IMR-90 (cell line): ENCODE results near the gene KHDRBS1. TPM values are rescaled to one million over a fixed set of nuclear protein-coding genes. Genes with fewer than 3 reads are reported as not detected.

Source experiments
- ATAC-seq: fragments of 200-7000 bp; cut with Tn5 transposase; 2 replicates; pipeline ENCODE4 v1.9.1; 2020; ENCODE audit warnings: low read depth, mild to moderate bottlenecking, moderate library complexity
- BruUV-seq: library from RNA; stranded (reverse); fragments of 400-500 nt; replicated peaks from 2 replicates; lab custom pipeline; 2021; lab: Mats Ljungman, UMichigan
- CTCF ChIA-PET: fragments of 300-600 bp; formaldehyde crosslinking; extraction: SDS; loops from one replicate; lab custom pipeline; 2021; ENCODE audit warnings: antibody characterized with exemption; lab: Yijun Ruan, JAX
- POLR2A ChIA-PET: fragments of 300-600 bp; sonication (Branson Sonifier 250); formaldehyde crosslinking; loops from one replicate; lab custom pipeline; 2022; ENCODE audit warnings: antibody characterized with exemption; ENCODE audit not compliant: unreplicated experiment; lab: Charles Lee
- DNase-seq: peaks from one replicate; pipeline ENCODE4 v3.0.0; 2013
- H2AFZ ChIP-seq: replicated peaks from 2 replicates; pipeline ENCODE3; 2013; ENCODE audit warnings: low read length, mild to moderate bottlenecking; ENCODE audit not compliant: poor library complexity
- H2AK5ac ChIP-seq: 2 replicates; pipeline ENCODE4 v1.6.1; 2013; ENCODE audit warnings: low read depth, low read length, inconsistent platforms
- H2AK9ac ChIP-seq: replicated peaks from 2 replicates; pipeline ENCODE3; 2013; ENCODE audit warnings: mild to moderate bottlenecking, low read depth, low read length, moderate library complexity; ENCODE audit not compliant: poor library complexity
- H2BK120ac ChIP-seq: 2 replicates; pipeline ENCODE4 v1.6.1; 2013; ENCODE audit warnings: low read depth, low read length, inconsistent platforms
- H2BK15ac ChIP-seq: 3 replicates; pipeline ENCODE4 v1.6.1; 2013; ENCODE audit warnings: low read depth, low read length, inconsistent platforms
- H2BK20ac ChIP-seq: 2 replicates; pipeline ENCODE4 v1.6.1; 2013; ENCODE audit warnings: low read depth, mild to moderate bottlenecking, inconsistent platforms, low read length, moderate library complexity
- H2BK5ac ChIP-seq: 2 replicates; pipeline ENCODE4 v1.6.1; 2013; ENCODE audit warnings: mild to moderate bottlenecking, low read depth, low read length, inconsistent platforms; ENCODE audit not compliant: poor library complexity, severe bottlenecking
- H3K14ac ChIP-seq: replicated peaks from 2 replicates; pipeline ENCODE4 v1.6.1; 2013; ENCODE audit warnings: low read depth, low read length, inconsistent platforms
- H3K18ac ChIP-seq: 2 replicates; pipeline ENCODE4 v1.6.1; 2013; ENCODE audit warnings: low read depth, low read length, control low read depth
- H3K23ac ChIP-seq: 2 replicates; pipeline ENCODE4 v1.6.1; 2013; ENCODE audit warnings: low read depth, low read length, inconsistent platforms
- H3K27ac ChIP-seq: 2 replicates; pipeline ENCODE4 v1.5.1; 2013; ENCODE audit warnings: mild to moderate bottlenecking, control low read depth, low read length; ENCODE audit not compliant: insufficient read depth
- H3K27me3 ChIP-seq: 2 replicates; pipeline ENCODE4 v1.6.1; 2013; ENCODE audit warnings: low read length; ENCODE audit not compliant: control insufficient read depth, insufficient read depth
- H3K36me3 ChIP-seq: 2 replicates; pipeline ENCODE4 v1.6.1; 2013; ENCODE audit warnings: low read length, mixed read lengths; ENCODE audit not compliant: control insufficient read depth, insufficient read depth
- H3K4ac ChIP-seq: 2 replicates; pipeline ENCODE4 v1.6.1; 2013; ENCODE audit warnings: low read depth, low read length, inconsistent platforms
- H3K4me1 ChIP-seq: 2 replicates; pipeline ENCODE4 v1.6.1; 2013; ENCODE audit warnings: low read length, mixed read lengths; ENCODE audit not compliant: control insufficient read depth, insufficient read depth
- H3K4me2 ChIP-seq: 2 replicates; pipeline ENCODE4 v1.6.1; 2013; ENCODE audit warnings: low read depth, mild to moderate bottlenecking, control low read depth, low read length, moderate library complexity
- H3K4me3 ChIP-seq: 2 replicates; pipeline ENCODE4 v1.5.1; 2013; ENCODE audit warnings: low read depth, mild to moderate bottlenecking, control low read depth, low read length, moderate library complexity; ENCODE audit not compliant: insufficient read depth
- H3K56ac ChIP-seq: 2 replicates; pipeline ENCODE4 v1.6.1; 2013; ENCODE audit warnings: low read length, inconsistent platforms; ENCODE audit not compliant: insufficient read depth; ENCODE audit errors: extremely low read depth
- H3K79me1 ChIP-seq, 2 experiments: 2 replicates each; pipeline ENCODE4 v1.6.1; 2013; ENCODE audit warnings: low read length in 2 of 2, inconsistent platforms in 1 of 2, low read depth in 1 of 2
- H3K9ac ChIP-seq: 2 replicates; pipeline ENCODE4 v1.6.1; 2013; ENCODE audit warnings: low read depth, low read length, control low read depth
- H3K9me1 ChIP-seq: 2 replicates; pipeline ENCODE4 v1.6.1; 2013; ENCODE audit warnings: low read length, inconsistent platforms; ENCODE audit not compliant: insufficient read depth
- H3K9me3 ChIP-seq: 2 replicates; pipeline ENCODE4 v1.6.1; 2013; ENCODE audit warnings: low read length; ENCODE audit not compliant: control insufficient read depth, insufficient read depth
- H4K20me1 ChIP-seq: 2 replicates; pipeline ENCODE4 v1.6.1; 2013; ENCODE audit warnings: low read length, inconsistent platforms; ENCODE audit not compliant: insufficient read depth
- H4K5ac ChIP-seq: 2 replicates; pipeline ENCODE4 v1.6.1; 2013; ENCODE audit warnings: mild to moderate bottlenecking, low read depth, low read length, control low read depth
- H4K8ac ChIP-seq, 2 experiments: 2 replicates each; pipeline ENCODE4 v1.6.1; 2013; ENCODE audit warnings: low read depth in 2 of 2, low read length in 2 of 2, control low read depth in 1 of 2, inconsistent platforms in 1 of 2
- H4K91ac ChIP-seq: 2 replicates; pipeline ENCODE4 v1.6.1; 2013; ENCODE audit warnings: low read depth, low read length, inconsistent platforms; ENCODE audit not compliant: insufficient read depth
- FOS ChIP-seq: fragments of 150-350 bp; IDR thresholded peaks from 2 replicates; pipeline ENCODE4 v1.6.1; 2016; ENCODE audit warnings: low read depth, low read length
- MAFK ChIP-seq: IDR thresholded peaks from 2 replicates; pipeline ENCODE4 v1.6.1; 2012; ENCODE audit warnings: low read depth, low read length, improper control_type of control experiment
- MXI1 ChIP-seq: IDR thresholded peaks from 2 replicates; pipeline ENCODE4 v1.6.1; 2012; ENCODE audit warnings: low read depth, mild to moderate bottlenecking, low read length, moderate library complexity, borderline replicate concordance
- POLR2A ChIP-seq: IDR thresholded peaks from 2 replicates; pipeline ENCODE4 v1.6.1; 2012; ENCODE audit warnings: mild to moderate bottlenecking, low read depth, low read length
- RCOR1 ChIP-seq: IDR thresholded peaks from 2 replicates; pipeline ENCODE4 v1.6.1; 2012; ENCODE audit warnings: mild to moderate bottlenecking, low read length, improper control_type of control experiment; ENCODE audit not compliant: insufficient replicate concordance
- USF2 ChIP-seq: fragments of 150-350 bp; IDR thresholded peaks from 2 replicates; pipeline ENCODE4 v1.6.1; 2017; ENCODE audit warnings: mild to moderate bottlenecking, antibody characterized with exemption, low read length, low read depth
- WGBS, 2 experiments: methylation state at CpG; one replicate each; pipeline versions ENCODE4 v1.1.5 to v1.1.7; 2013; ENCODE audit warnings: missing lambda C conversion rate in 2 of 2; ENCODE audit not compliant: insufficient read length in 1 of 2; ENCODE audit errors: extremely low coverage in 2 of 2; 5-methylcytosine and 5-hydroxymethylcytosine counted together
- dilution Hi-C: fragments of 300-500 bp; cut with HindIII; formaldehyde crosslinking; loops from one replicate; pipeline ENCODE4 v1.14.3; 2018; ENCODE audit warnings: low sequenced_read_pairs; ENCODE audit not compliant: unreplicated experiment
- in situ Hi-C: fragments of 300-500 bp; cut with MboI; formaldehyde crosslinking; loops from 3 replicates; pipeline ENCODE4 v1.14.3; 2019; ENCODE audit warnings: low sequenced_read_pairs, inconsistent platforms, mixed read lengths
- intact Hi-C: fragments of 100-400 bp; cut with micrococcal nuclease; formaldehyde crosslinking; loops from 2 replicates; pipeline ENCODE4 v1.10.0; 2022
- polyA plus RNA-seq, 3 experiments: library from polyadenylated mRNA; depleted of rRNA; stranded (reverse); fragments of >200 nt; gene quantifications; 2 replicates each; pipeline ENCODE4 v1.2.3, GENCODE V29; 2012; ENCODE audit warnings: low replicate concordance in 1 of 3
- total RNA-seq: library from RNA; depleted of rRNA; stranded (reverse); fragments of >200 nt; gene quantifications from 2 replicates; pipeline ENCODE4 v1.2.3, GENCODE V29; 2012

KHDRBS1 gene
- total and polyA plus RNA-seq, 2 of the 4 experiments (the other 2 are of a cell fraction) = 33.7 to 67.6 TPM

- no peak for ATAC-seq
- WGBS, 2 experiments = 92% methylated on average over 2 of the region's 5 CpGs; no CpG with 5 or more reads in 1 of the 2 experiments
Measured at GRCh38 chr1:32068957-32069588, 55.4 kb downstream of the KHDRBS1 start.

More at GRCh38 chr1:32068957-32069588, 55.4 kb downstream of the KHDRBS1 start:
- no TSS peak for BruUV-seq
- Histone ChIP-seq H3K4me1 (peaks cover 9% of the 10 kb centered on the region), H3K27ac (no peak overlapping the region), H3K14ac (peak overlapping the region; percentile 67; the same call in 1 of the 2 replicates), H2BK5ac (peak overlapping the region; percentile 5), H3K9ac (no peak overlapping the region), H3K23ac (no peak overlapping the region), H4K20me1 (peaks cover 11% of the 10 kb centered on the region), H3K18ac (no peak overlapping the region), H2BK120ac (no peak overlapping the region), H4K8ac (peak overlapping the region in 1 of 2 experiments; percentile 27; a peak in 1 of 4 replicates), H3K56ac (no peak overlapping the region), H3K9me3 (no peaks in the 10 kb centered on the region), H4K91ac (peak overlapping the region; percentile 4; the same call in 1 of the 2 replicates), H3K9me1 (peaks cover 11% of the 10 kb centered on the region), H3K79me1 (peaks cover 7 to 34% of the 10 kb centered on the region in 2 experiments; a peak in 3 of 4 replicates), H2AK9ac (peak overlapping the region; percentile 59), H3K4me2 (no peak overlapping the region), H3K4me3 (no peak overlapping the region), H2AK5ac (0 out of 2 replicates have a peak overlapping the region, but pooled peaks have one; percentile 3), H2BK20ac (0 out of 2 replicates have a peak overlapping the region, but pooled peaks have one; percentile 9), H2BK15ac (peak overlapping the region; percentile 3; the same call in 1 of the 3 replicates), H3K36me3 (peaks cover under 1% of the 10 kb centered on the region), H3K27me3 (no peaks in the 10 kb centered on the region), H3K4ac (peak overlapping the region; percentile 33; the same call in 1 of the 2 replicates), H2AFZ (no peak overlapping the region), H4K5ac (no peak overlapping the region)
- CTCF ChIA-PET = interaction anchor here (0.7 kb wide), 1 partner anchor 52 kb away, joined by 6 read pairs; no protein-coding TSS in a partner anchor
- in situ Hi-C loops (no loop called here), dilution Hi-C loops (no loop called here), intact Hi-C loops (loop anchor here (10.0 kb wide), 1 partner anchor 274 kb away; no protein-coding TSS in a partner anchor)
- POLR2A ChIA-PET = no interaction called here
- DNase-seq = peak; percentile 62
- TF ChIP-seq POLR2A (no peak), MAFK (peak; percentile 89), MXI1 (no peak), FOS (no peak), USF2 (no peak), RCOR1 (no peak)
